Uterus (tissue), 4 donors: Measurements from ENCODE around the gene ARFIP1. TPM values are rescaled to one million over a fixed set of nuclear protein-coding genes. Genes with fewer than 3 reads are reported as not detected.
"Not testable (repeated sequence)": the region's sequence is repeated elsewhere in the genome, so short reads cannot be mapped to it uniquely, and the experiment has no call there.

Source experiments
- DNase-seq, 2 donors: peaks; one replicate each; pipeline ENCODE4 v3.0.0-alpha.2; 2019 to 2020
- H3K27ac ChIP-seq, 2 donors: fragments of 200-600 bp; sonication (generic); 1 replicate in 1 of 2; 2 replicates in 1 of 2; pipeline ENCODE4 v1.5.1; 2016 to 2018
- H3K27me3 ChIP-seq, 2 donors: fragments of 200-600 bp; sonication (generic); one replicate each; pipeline ENCODE4 v1.5.1; 2018 to 2019; ENCODE audit warnings: control low read depth in 1 of 2
- H3K36me3 ChIP-seq, 2 donors: fragments of 200-600 bp; sonication (generic); one replicate each; pipeline ENCODE4 v1.5.1; 2019; ENCODE audit warnings: control low read depth in 1 of 2
- H3K4me1 ChIP-seq, 2 donors: fragments of 200-600 bp; sonication (generic); one replicate each; pipeline ENCODE4 v1.5.1; 2018 to 2019; ENCODE audit warnings: control low read depth in 1 of 2
- H3K4me3 ChIP-seq, 2 donors: fragments of 200-600 bp; sonication (generic); 1 replicate in 1 of 2; 2 replicates in 1 of 2; pipeline ENCODE4 v1.5.1; 2018 to 2019; ENCODE audit warnings: mild to moderate bottlenecking in 1 of 2
- H3K9me3 ChIP-seq, 2 donors: fragments of 200-600 bp; sonication (generic); one replicate each; pipeline ENCODE4 v1.5.1; 2019; ENCODE audit warnings: control low read depth in 1 of 2
- CTCF ChIP-seq, 4 experiments: fragments of 200-600 bp in 2 of 4; fragments of 450-650 bp in 2 of 4; sonication (generic) in 2 of 4; IDR thresholded peaks; one replicate each; pipeline ENCODE4 v1.5.1; 2016 to 2019; ENCODE audit warnings: antibody characterized with exemption in 4 of 4, mild to moderate bottlenecking in 2 of 4, moderate library complexity in 1 of 4
- POLR2A ChIP-seq, 2 donors: fragments of 450-650 bp; IDR thresholded peaks; one replicate each; pipeline ENCODE4 v1.6.1; 2016; ENCODE audit warnings: antibody characterized with exemption in 2 of 2, mild to moderate bottlenecking in 1 of 2, moderate library complexity in 1 of 2
- intact Hi-C: fragments of 100-400 bp; cut with DNase I; formaldehyde crosslinking; loops from one replicate; pipeline ENCODE4 v1.15.1; 2023; ENCODE audit warnings: low total_unique reads
- total RNA-seq, 4 donors: library from RNA; depleted of rRNA in 3 of 4; stranded (reverse); fragments of >200 nt in 3 of 4; gene quantifications; one replicate each; pipeline versions ENCODE4 v1.1.0 to v1.2.4, GENCODE V29; 2014 to 2023
- donor health status: DM: yes; HTN: yes; CAD: no.

The ARFIP1 gene
- total RNA-seq, 4 donors from 2014 or later, result 19.5 to 75.6 (median 34.1) TPM

GRCh38 chr4:152836936-152837335, 57.2 kb downstream of the ARFIP1 start:
- no peak overlapping the region for H3K4me3 ChIP-seq
- H3K36me3 ChIP-seq, result no peaks in the 10 kb centered on the region
- H3K9me3 ChIP-seq, result no peaks in the 10 kb centered on the region
- TF ChIP-seq CTCF (IDR thresholded peaks at IDR 0.05) (no peak), POLR2A (IDR thresholded peaks at IDR 0.05) (no peak)
- no peak overlapping the region for H3K27ac ChIP-seq
- DNase-seq, result no peak
- no peaks in the 10 kb centered on the region for H3K4me1 ChIP-seq
- intact Hi-C loops, result no loop called here
- no peaks in the 10 kb centered on the region for H3K27me3 ChIP-seq

- H3K9me3 ChIP-seq, H3K36me3 ChIP-seq, intact Hi-C loops, H3K27ac ChIP-seq, H3K4me1 ChIP-seq, H3K4me3 ChIP-seq, H3K27me3 ChIP-seq, DNase-seq: not testable (repeated sequence)
Measured at GRCh38 chr4:152839729-152840128, 60.0 kb downstream of the ARFIP1 start.

DNA sequence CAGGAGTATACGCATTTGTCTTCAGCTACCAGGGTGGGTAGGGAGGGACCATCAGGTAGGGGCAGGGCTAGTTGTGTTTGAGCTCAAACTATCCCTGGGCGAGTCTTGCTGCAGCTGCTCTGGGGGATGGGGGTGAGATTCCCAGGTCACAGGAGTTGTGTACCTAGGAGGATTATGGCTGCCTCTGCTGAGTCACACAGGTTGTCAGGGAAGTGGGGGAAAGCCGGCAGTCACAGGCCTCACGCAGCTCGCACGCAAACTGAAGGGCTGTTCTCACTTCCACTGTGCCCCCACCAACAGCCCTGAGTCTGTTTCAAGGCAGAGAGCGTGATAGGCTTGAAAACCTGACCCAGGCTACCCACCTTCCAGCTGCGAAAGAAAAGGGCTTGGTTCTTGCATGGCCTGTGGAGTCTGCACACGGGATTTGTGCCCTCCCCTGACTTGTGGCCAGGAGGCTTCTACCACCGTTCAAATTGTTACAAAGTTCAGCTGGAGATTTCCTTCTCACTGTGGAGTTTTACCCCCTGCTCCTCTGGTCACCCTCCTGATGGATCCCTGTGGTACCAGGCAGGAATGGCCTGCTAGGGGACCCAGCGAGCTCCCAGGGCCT, 63.8 kb downstream of the ARFIP1 start:
- intact Hi-C loops, result no loop called here

DNA sequence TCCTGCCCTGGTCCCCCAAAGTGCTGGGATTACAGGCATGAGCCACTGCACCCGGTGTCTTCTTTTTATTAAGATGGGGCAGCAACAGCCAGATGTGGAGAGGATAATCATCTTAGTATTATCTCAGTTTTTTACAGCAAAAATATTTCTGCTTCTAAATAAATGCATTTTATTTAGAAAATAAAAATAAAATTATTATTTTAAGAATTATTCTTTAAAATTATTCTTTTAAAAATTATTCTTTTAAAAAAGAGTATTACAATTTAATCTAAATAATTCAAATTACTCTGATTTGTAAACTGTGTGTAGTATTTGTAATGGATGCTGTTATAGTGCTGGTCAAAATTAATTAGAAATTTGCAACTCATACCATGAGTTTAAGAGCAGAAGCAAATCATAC, 67.6 kb downstream of the ARFIP1 start:
- Histone ChIP-seq H3K4me3 (no peak overlapping the region), H3K27me3 (no peaks in the 10 kb centered on the region), H3K36me3 (no peaks in the 10 kb centered on the region), H3K4me1 (no peaks in the 10 kb centered on the region), H3K27ac (no peak overlapping the region), H3K9me3 (no peaks in the 10 kb centered on the region)
- intact Hi-C loops, result no loop called here
- no peak for TF ChIP-seq POLR2A (IDR thresholded peaks at IDR 0.05)
- TF ChIP-seq CTCF (IDR thresholded peaks at IDR 0.05), result no peak
- DNase-seq, result no peak

More for the DNA sequence above, 63.8 kb downstream of the ARFIP1 start:
- no peaks in the 10 kb centered on the region for H3K36me3 ChIP-seq
- TF ChIP-seq CTCF (IDR thresholded peaks at IDR 0.05) (no peak), POLR2A (IDR thresholded peaks at IDR 0.05) (no peak)
- H3K4me3 ChIP-seq, result no peak overlapping the region
- no peaks in the 10 kb centered on the region for H3K4me1 ChIP-seq
- H3K9me3 ChIP-seq, result no peaks in the 10 kb centered on the region
- no peak overlapping the region for H3K27ac ChIP-seq
- no peaks in the 10 kb centered on the region for H3K27me3 ChIP-seq
- DNase-seq, result no peak

GRCh38 chr4:152848508-152848907, 68.8 kb downstream of the ARFIP1 start:
- no peak for TF ChIP-seq POLR2A (IDR thresholded peaks at IDR 0.05)
- TF ChIP-seq CTCF (IDR thresholded peaks at IDR 0.05), result no peak
- no peak for DNase-seq
- no peaks in the 10 kb centered on the region for H3K27me3 ChIP-seq
- no peak overlapping the region for H3K27ac ChIP-seq
- H3K4me3 ChIP-seq, result no peak overlapping the region
- H3K36me3 ChIP-seq, result no peaks in the 10 kb centered on the region
- H3K4me1 ChIP-seq, result no peaks in the 10 kb centered on the region
- intact Hi-C loops, result no loop called here
- H3K9me3 ChIP-seq, result peaks cover 0 to 10% of the 10 kb centered on the region in 2 donors

- DNase-seq, result no peak
- TF ChIP-seq CTCF (IDR thresholded peaks at IDR 0.05), result no peak
- TF ChIP-seq POLR2A (IDR thresholded peaks at IDR 0.05), result no peak
- peaks cover 0 to 10% of the 10 kb centered on the region in 2 donors for H3K9me3 ChIP-seq
- H3K4me1 ChIP-seq, result no peaks in the 10 kb centered on the region
- no peaks in the 10 kb centered on the region for H3K27me3 ChIP-seq
- no peak overlapping the region for H3K4me3 ChIP-seq
- no peak overlapping the region for H3K27ac ChIP-seq
- intact Hi-C loops, result no loop called here
- H3K36me3 ChIP-seq, result no peaks in the 10 kb centered on the region
Measured at GRCh38 chr4:152849350-152849749, 69.6 kb downstream of the ARFIP1 start.
